NCI-H2196 (cell line): Measurements from ENCODE around the gene TSEN34.
A peak's percentile ranks its signal among the peaks of the same experiment; 100 is the strongest.
"Not testable (repeated sequence)": the region's sequence is repeated elsewhere in the genome, so short reads cannot be mapped to it uniquely, and the experiment has no call there.

Experiments
- DNase-seq: peaks from one replicate; lab custom pipeline; 2025; ENCODE audit not compliant: unreplicated experiment; lab: John Stamatoyannopoulos, UW

The TSEN34 gene

DNA sequence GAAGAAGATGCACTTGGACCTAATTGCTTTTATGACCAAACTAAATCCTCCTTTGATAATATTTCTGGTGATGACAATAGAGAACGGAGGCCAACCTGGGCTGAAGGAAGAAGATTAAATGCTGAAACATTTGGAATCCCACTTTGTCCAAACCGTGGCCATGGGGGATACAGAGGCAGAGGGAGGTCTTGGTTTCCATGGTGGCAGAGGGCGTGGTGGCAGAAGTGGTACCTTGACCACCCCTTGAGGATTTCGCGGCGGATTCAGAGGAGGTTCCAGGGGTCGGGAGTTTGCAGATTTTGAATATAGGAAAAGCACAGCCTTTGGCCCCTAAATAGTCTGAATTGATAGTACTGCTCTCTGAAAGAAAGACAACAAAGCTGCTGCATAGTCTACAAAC, 38.9 kb downstream of the TSEN34 start:
- DNase-seq, result no peak

DNA sequence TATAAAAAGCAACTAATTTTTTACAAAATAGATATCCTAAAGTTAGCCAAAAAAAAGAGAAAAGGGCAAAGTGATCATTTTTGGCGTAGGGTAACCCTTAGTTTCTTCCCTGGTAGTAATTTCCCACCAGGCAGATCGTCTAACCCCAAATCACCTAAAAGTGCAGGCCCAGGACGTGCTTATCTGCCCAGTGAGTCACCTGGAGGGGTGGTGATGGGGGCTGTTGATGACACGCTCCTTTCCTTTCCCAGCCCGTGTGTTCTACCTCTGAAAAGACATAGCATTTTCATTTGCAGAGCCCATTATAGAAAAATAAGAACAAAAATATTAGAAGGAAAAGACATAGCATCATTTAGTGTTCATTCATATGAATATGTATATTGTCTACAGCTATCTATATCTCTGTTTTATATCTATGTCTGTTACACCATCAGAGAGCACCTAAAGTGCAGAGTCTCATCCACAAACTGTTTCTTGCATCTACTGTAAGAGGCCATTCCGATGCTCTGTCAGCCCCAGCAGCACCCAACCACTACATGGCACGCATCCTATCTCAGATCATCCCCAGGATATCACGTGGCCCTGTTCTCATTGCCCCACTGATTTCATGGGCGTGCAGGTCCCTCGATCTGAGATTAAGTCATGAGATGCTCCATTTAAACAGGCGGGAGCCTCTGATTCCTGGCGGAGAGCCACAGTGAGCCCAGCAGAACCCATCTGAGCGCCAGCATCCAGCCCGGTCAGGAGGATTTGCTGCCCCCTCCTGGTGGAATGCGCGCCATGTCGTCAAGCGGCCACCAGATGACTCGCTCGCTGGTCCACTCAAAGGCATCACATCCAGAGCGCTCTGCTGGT, 40.2 kb downstream of the TSEN34 start:
- DNase-seq, result peak; percentile 92

DNA sequence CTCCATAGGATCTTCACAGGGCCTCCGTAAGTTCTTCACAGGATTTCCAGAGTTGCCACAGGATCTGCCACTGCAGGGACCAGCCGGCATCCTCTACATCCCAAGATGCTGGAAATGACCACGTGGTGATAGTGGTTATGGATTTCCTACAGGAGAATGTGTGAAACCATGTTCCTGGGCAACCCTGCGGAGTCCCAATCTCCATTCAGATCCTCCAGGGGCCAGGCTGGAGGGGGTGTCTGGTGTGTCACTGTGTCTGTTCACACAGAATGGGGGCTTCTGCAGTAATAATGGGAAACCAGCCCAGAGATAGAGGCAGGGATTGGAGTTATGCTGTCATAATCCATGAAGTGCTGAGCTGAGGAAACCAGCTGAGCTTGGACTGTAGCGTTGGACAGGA, 42.8 kb downstream of the TSEN34 start:
- no peak for DNase-seq

DNA sequence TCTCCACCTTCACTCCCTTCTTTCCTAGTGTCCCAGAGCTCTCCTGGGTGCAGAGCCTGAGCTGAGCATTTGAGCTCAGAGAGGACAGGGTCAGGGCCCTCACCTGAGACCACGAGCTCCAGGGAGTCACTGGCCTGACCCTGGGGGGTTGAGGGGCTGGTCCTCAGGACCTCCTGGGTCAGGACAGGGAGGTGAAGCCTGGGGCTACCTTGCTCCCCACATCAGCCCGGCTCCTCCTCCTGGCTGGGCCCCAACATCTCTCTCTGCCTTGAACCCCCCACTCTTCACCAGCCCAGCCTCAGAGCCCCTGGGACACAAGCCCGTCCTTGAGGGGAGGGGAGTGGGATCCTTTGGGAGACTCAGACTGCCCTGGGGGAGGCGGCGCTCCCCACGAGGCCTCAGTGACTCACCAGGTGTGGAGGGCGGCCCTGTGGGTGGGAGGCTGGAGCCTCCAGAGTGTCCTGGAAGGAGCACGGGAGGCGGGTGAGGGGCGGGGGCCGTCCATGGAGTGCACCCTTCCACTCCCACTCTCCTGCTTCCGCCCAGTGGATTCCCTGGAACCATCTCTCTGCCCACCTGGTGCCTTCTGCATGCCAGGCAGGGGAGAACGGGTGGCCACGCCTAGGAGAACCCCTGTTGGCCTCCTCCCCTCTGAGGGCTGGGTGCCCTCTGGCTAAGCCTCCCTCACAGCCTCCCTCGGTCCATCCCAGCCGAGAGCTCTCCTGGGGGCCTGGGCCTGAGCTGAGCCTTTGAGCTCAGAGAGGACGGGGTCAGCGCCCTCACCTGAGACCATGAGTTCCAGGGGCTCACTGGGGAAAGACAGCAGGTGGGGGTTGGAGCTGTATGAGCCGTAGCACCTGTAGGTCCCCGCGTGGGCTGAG, 48.6 kb downstream of the TSEN34 start:
- not testable (repeated sequence) for DNase-seq

DNA sequence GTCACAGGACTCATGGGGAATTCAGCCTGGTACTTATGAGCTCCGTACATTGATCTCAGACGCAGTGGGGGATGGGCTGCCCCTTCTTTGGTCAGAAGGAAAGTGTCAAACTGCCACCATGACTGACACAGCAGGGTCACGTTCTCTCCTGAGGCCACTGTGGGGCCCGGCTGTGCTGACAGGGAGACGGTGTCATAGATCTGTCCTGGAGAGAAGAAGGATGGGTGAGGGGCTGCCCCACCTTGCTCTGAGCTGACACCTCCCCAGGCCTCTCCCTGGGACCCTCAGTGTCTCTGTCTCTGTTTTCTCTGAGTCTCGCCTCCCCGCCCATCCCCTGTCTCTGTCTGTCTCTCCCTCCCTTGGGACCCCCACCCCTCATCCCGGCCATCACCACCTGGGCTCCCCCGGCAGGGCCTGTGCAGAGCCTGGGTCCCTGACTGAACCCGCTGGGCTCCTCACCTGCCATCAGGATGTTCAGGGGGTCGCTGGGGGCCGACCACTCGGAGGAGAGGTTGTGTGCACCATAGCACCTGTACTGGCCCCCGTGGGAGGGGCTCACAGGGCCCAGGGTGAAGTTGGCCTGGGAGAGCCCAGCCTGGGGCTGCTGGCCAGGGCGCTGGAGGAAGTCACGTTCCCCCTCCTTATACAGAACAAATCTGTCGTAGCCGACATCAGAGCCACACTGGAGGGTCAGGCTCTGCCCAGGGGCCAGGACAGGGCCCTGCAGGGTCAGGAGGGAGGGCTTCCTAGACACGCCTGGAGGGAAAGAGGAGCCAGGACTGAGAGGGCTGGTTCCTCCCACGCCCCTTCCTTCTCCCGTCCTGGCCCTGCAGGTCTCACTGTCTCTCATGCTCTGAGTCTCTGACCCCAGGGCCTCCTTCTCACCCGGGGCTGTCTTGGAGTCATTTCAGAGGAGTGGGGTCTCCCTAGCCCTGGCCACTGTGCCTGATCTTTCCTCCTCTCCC, 49.5 kb downstream of the TSEN34 start:
- DNase-seq, result not testable (repeated sequence)

DNA sequence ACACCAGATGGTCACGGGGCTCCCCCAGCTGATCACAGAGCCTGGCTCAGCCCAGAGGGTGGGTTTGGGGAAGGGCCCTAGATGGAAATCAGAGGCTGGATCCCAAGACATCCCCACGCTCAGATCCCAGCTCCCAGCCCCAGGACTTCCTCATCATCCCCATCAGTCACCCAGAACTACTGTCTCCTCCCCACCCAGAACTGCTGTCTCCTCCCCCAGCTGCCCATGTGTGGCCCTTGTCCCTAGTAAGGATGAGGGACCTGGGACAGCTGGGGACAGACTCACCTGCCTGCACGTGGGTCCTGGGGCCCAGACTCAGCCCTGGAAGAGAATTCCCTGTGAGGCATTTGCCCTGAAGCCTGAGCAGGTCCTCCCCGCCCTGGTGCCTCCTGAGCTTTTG, 51.1 kb downstream of the TSEN34 start:
- DNase-seq, result not testable (repeated sequence)

DNA sequence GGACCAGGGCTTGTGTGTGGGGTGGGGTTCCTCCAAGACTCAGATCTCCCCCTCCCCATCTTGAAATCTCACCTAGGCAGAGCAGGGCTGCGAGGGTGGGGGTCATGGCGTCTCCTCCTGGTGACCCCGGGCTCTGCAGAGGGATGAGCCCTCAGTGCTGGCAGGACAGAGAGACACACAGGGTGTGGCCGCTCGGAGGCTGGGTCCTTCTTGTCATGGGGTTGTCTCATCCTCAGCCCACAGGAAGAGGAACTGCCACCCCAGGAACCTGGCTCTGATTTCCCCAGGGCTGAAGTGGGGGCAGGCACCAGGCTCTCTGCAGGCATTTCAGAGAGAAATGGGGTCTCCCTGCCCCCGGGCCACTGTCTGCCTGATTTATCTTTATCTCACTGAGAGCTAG, 51.5 kb downstream of the TSEN34 start, which contains the start of gene LILRA6:
LILRA6 (minus strand) TSS at position 145 of the 400 bp plus-strand sequence.
- not testable (repeated sequence) for DNase-seq

DNA sequence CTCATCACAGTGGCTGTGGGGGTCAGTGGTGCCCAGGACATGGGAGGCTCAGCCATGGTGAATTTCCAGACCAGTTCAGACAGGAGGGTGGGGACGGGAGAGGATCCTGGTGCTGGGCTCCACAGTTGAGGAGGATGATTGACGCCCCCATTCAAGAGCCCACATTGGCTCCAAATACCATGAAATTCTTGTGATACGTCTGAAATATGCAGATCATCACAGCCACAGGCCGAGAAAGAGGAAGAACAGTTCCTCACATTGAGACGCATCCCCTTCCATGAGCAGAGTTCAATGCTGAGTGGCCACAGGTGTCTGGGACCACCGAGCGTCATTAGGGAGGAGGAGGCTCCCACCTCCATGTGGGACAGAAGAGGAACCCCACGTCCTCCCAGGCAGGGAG, 52.7 kb downstream of the TSEN34 start:
- DNase-seq, result not testable (repeated sequence)
